Activated T-helper 17 cell treated with anti-CD3 and anti-CD28 coated beads, Interleukin-2, amount 50 U/mL, for 72 hours (primary cell): Measurements from ENCODE around the gene LRRC1. TPM values are rescaled to one million over a fixed set of nuclear protein-coding genes. Genes with fewer than 3 reads are reported as not detected.
"Not testable (repeated sequence)": the region's sequence is repeated elsewhere in the genome, so short reads cannot be mapped to it uniquely, and the experiment has no call there.

Experiments
- ATAC-seq: fragments of 150-1000 bp; cut with Tn5 transposase; replicated peaks from 2 replicates; pipeline ENCODE4 v1.10.0; 2021; ENCODE audit warnings: mild to moderate bottlenecking, moderate library complexity
- H3K27ac Mint-ChIP-seq: one replicate; pipeline ENCODE4 v1.8.0; 2022; ENCODE audit warnings: mixed read lengths
- H3K27me3 Mint-ChIP-seq: one replicate; pipeline ENCODE4 v1.8.0; 2022; ENCODE audit warnings: mixed read lengths
- H3K36me3 Mint-ChIP-seq: one replicate; pipeline ENCODE4 v1.8.0; 2022; ENCODE audit warnings: low read depth, mild to moderate bottlenecking, mixed read lengths
- H3K4me1 Mint-ChIP-seq: one replicate; pipeline ENCODE4 v1.8.0; 2022; ENCODE audit warnings: mixed read lengths
- H3K4me3 Mint-ChIP-seq: one replicate; pipeline ENCODE4 v1.8.0; 2022; ENCODE audit warnings: mild to moderate bottlenecking, mixed read lengths
- H3K9me3 Mint-ChIP-seq: one replicate; pipeline ENCODE4 v1.8.0; 2022; ENCODE audit warnings: mixed read lengths
- total RNA-seq, 2 donors: library from RNA; stranded (reverse); gene quantifications; one replicate each; pipeline ENCODE4 v1.2.3, GENCODE V29; 2022

Gene LRRC1
- total RNA-seq, 2 donors from 2014 or later, result 1.7 to 2.2 TPM

DNA sequence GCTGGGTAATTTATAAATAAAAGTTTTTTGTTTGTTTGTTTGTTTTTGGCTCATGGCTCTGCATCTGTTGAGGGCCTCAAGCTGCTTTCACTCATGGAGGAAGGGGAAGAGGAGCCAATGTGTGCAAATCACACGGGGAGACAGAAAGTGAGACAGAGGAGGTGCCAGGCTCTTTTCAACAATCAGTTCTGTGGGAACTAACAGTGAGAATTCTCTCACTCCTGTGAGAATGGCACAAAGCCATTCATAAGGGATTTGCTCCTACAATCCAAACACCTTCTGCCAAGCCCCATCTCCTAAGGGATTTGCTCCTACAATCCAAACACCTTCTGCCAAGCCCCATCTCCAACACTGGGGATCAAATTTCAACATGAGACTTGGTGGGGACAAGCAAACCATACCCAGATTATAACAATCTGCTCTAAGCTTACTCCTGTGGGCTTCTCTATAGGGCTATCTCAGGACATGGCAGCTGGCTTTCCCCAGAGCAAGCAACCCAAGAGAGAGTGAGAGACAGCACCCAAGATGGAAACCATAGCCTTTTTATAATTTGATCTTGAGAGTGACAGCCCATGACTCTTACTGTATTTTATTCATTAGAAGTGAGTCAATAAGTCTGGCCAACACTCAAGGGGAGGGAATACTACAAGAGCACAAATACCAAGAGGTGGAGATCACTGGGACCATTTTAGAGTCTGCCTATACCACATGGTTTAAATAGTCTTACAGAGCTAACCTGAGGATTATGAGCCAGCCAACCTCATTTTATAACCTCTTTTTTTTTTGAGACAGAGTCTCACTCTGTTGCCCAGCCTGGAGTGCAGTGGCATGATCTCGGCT is 22.8 kb upstream of the LRRC1 start:
- Mint-ChIP-seq H3K36me3 (no peaks in the 10 kb centered on the region), H3K27me3 (peaks cover 10% of the 10 kb centered on the region), H3K27ac (no peak overlapping the region), H3K4me3 (no peak overlapping the region), H3K9me3 (peaks cover 1% of the 10 kb centered on the region), H3K4me1 (no peaks in the 10 kb centered on the region)
- ATAC-seq, result no peak

DNA sequence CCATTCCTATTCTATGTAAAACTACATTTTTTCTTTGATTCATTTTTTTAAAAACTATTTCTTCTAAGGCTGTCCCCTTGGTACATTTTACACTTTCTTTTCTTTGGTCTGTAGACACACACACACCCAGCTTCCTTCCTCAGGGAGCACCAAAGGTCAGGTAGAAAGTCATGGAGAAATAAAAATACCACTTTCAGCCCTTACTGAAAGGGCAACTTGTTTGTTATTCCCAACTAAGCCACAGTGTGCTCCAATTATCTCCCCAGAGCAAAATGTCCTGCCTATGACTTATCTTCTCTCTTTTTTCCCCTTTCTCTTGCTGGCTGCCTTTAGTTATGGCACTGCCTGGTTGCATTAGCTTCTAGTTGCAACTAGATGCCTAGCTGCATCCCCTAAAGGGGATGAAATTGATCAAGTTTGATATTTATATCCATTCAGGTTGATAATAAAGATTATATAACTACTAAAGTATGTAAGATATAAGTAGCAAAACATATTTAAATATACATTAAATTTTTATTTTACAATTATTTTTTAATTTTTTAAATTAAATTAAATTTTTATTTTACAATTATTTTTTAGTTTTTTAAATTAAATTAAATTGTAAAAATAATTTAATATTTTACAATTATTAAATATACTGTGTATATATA is 21.6 kb upstream of the LRRC1 start:
- no peak overlapping the region for H3K27ac Mint-ChIP-seq
- H3K9me3 Mint-ChIP-seq, result no peaks in the 10 kb centered on the region
- H3K36me3 Mint-ChIP-seq, result no peaks in the 10 kb centered on the region
- H3K4me3 Mint-ChIP-seq, result no peak overlapping the region
- no peaks in the 10 kb centered on the region for H3K4me1 Mint-ChIP-seq
- peaks cover 7% of the 10 kb centered on the region for H3K27me3 Mint-ChIP-seq
- no peak for ATAC-seq

DNA sequence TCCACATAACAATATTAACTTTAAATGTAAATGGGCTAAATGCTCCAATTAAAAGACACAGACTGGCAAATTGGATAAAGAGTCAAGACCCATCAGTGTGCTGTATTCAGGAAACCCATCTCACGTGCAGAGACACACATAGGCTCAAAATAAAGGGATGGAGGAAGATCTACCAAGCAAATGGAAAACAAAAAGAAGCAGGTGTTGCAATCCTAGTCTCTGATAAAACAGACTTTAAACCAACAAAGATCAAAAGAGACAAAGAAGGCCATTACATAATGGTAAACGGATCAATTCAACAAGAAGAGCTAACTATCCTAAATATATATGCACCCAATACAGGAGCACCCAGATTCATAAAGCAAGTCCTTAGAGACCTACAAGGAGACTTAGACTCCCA is 18.7 kb upstream of the LRRC1 start:
- not testable (repeated sequence) for H3K27me3 Mint-ChIP-seq, H3K36me3 Mint-ChIP-seq, ATAC-seq, H3K4me1 Mint-ChIP-seq, H3K9me3 Mint-ChIP-seq, H3K4me3 Mint-ChIP-seq, H3K27ac Mint-ChIP-seq

DNA sequence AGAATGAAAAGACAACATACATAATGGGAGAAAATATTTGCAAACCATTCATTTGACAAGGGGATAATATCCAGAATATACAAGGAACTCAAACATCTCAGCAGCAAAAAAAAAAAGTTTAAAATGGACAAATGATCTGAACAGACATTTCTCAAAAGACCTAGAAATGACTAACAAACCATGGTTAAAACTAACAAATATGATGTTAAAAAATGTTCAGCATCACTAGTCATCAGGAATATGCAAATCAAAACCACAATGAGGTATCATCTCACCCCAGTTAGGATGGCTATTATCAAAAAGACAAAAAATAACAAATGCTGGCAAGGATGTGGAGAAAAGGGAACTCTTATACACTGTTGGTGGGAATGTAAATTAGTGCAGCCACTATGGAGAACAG is 9.8 kb upstream of the LRRC1 start:
- H3K9me3 Mint-ChIP-seq, H3K4me1 Mint-ChIP-seq, H3K27ac Mint-ChIP-seq, H3K4me3 Mint-ChIP-seq, H3K36me3 Mint-ChIP-seq, ATAC-seq: not testable (repeated sequence)
- peaks cover 13% of the 10 kb centered on the region for H3K27me3 Mint-ChIP-seq

DNA sequence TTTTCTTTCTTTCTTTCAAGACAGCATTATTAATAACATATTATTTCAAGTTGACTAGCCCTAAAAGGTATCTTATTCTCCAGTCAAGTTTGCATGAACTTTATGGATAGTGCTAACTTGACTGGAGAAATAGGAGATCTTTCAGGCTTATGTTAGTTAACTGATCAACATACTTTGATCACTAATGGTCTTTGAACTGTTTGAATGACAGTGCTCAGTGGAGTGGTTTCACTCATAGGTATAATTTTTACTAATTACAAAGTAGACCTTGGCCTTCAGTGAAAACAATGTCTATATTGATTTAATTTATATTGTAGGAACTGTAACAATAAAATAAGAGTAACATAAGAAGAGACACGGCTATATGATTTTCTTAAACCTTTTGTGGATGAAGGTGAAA is 8.0 kb upstream of the LRRC1 start:
- peaks cover 4% of the 10 kb centered on the region for H3K9me3 Mint-ChIP-seq
- no peak for ATAC-seq
- H3K4me1 Mint-ChIP-seq, result no peaks in the 10 kb centered on the region
- no peak overlapping the region for H3K27ac Mint-ChIP-seq
- no peak overlapping the region for H3K4me3 Mint-ChIP-seq
- peaks cover 12% of the 10 kb centered on the region for H3K27me3 Mint-ChIP-seq
- H3K36me3 Mint-ChIP-seq, result no peaks in the 10 kb centered on the region

DNA sequence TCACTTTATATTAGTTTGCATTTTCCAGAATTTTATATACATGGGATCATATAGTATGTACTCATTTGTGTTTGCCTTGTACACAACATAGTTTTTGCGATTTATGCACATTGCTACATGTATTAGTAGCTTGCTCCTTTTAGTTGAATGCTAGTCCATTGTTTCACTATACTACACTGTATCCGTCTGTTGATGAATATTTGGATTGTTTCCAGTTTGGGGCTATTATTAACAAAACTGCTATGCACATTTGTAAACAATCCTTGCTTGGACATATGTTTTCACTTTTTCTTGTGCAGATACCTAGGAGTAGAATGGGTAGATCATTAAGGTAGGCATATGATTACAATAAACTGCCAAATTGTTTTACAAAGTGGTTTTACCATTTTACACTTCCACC is 3.9 kb upstream of the LRRC1 start:
- no peak for ATAC-seq
- peaks cover 4% of the 10 kb centered on the region for H3K9me3 Mint-ChIP-seq

DNA sequence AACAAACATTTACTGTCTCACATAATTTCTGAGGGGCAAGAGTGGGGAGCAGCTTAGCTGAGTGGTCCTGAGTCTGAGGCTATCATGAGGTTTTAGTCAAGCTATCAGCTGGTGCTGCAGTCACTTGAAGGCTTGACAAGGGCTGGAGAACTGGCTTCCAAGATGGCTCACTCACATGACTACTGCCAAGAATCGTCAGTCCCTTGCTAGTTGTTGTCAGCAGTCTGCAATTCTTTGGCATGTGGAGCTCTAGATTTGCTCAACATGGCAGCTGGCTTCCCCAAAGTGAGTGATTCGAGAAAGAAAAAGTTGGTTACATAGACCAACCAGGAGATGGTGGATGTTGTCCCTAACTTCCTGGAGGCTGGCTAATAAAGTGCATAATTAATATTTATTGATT is 2.8 kb upstream of the LRRC1 start:
- H3K36me3 Mint-ChIP-seq, result no peaks in the 10 kb centered on the region
- no peak for ATAC-seq
- peaks cover 4% of the 10 kb centered on the region for H3K9me3 Mint-ChIP-seq
- no peak overlapping the region for H3K27ac Mint-ChIP-seq
- peaks cover 12% of the 10 kb centered on the region for H3K4me1 Mint-ChIP-seq
- peaks cover 13% of the 10 kb centered on the region for H3K27me3 Mint-ChIP-seq
- no peak overlapping the region for H3K4me3 Mint-ChIP-seq

More for the DNA sequence above, 3.9 kb upstream of the LRRC1 start:
- Mint-ChIP-seq H3K27ac (no peak overlapping the region), H3K36me3 (no peaks in the 10 kb centered on the region), H3K27me3 (peaks cover 13% of the 10 kb centered on the region), H3K4me3 (no peak overlapping the region), H3K4me1 (peaks cover 8% of the 10 kb centered on the region)

DNA sequence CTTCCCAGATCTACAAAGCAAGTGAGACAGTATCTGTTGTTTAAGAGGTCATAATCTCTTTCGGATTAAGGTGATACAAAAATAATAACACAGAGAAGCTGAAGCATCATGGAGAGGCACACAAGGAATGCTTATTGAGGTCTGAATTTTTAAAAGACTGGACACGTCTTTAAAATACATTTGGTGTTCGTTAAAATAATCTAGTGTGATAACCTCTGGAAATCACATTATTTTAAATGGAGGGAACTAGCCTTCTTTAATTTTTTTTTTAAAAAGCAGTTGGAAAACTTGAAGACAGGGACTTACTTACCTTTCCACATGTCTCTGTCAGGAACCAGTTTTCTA is 1.9 kb upstream of the LRRC1 start:
- peaks cover 12% of the 10 kb centered on the region for H3K4me1 Mint-ChIP-seq
- peaks cover 10% of the 10 kb centered on the region for H3K27me3 Mint-ChIP-seq
- peaks cover 4% of the 10 kb centered on the region for H3K9me3 Mint-ChIP-seq
- H3K36me3 Mint-ChIP-seq, result no peaks in the 10 kb centered on the region
- H3K4me3 Mint-ChIP-seq, result peak overlapping the region; percentile 90
- no peak overlapping the region for H3K27ac Mint-ChIP-seq
- ATAC-seq, result no peak

DNA sequence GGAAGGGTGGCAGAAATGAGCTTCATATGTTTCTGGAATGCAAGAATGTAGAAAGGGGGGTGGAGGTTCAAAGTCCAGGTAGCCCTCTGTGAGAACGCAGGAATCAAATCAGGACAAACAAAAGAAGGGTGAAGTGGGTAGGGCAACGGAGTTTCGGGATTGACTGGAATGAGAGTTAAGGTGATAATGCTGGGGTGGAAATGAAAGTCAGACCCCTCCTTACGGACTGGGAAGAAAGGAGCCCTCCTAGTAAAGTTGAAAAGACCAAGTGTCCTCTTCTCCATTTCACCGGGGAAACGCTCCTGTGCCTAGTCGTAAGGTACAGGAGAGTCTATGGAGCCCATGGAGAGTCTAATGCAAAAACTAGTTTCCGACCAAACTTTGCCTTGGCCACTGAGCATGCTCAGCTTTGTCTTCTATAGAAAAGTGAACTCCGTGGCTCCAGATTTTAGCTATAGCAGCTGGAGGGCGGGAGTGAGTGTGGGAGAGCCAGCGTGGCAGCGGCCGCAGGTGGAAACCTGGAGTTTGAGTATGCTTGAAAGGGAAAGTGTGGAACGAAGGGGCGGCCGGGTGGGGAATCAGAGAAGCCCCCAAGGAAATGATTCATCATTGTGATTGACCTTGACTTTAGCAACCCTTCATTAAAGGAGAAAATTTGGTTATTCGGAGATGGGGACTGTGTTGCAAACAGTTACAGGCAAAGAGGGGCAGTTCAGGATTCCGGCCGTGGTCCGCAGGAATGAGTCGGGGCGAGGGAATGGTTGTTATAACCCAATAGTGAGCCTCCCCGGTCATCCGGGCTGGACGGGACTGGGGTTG is 1.3 kb upstream of the LRRC1 start:
- ATAC-seq, result no peak
- Mint-ChIP-seq H3K9me3 (peaks cover 4% of the 10 kb centered on the region), H3K4me3 (peak overlapping the region; percentile 90), H3K27ac (peak overlapping the region; percentile 74), H3K27me3 (peaks cover 8% of the 10 kb centered on the region), H3K36me3 (no peaks in the 10 kb centered on the region), H3K4me1 (peaks cover 12% of the 10 kb centered on the region)

DNA sequence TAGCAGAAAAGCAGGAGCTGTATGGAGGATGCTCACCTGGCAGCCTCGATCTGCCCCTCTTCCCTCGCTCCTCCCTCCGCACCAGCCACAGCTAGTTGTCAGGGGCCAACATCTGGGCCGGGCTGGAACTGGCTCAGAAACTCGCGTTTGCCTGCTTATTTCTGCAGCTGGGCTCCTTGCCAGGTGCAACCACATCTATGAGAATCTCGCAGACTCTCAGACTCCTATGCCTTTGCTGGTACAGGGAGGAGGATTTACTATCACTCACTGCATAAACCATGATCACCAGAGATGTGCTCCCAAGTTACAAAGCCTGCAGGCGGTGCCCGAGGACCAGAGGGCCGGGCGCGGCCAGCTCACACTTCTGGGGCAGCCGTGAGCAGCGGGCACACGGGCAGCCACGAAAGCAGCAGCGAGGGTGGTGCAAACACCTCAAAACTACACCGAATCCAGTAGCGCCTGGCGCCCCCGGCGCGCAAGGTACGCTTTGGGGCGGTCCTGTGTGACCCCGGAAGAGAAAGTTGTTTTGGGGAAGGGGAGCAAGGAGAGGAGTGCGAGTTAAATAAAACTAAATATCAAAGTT is 577 bp upstream of the LRRC1 start:
- peak; percentile 77 for ATAC-seq
- H3K27me3 Mint-ChIP-seq, result peaks cover 3% of the 10 kb centered on the region
- H3K9me3 Mint-ChIP-seq, result no peaks in the 10 kb centered on the region
- no peaks in the 10 kb centered on the region for H3K36me3 Mint-ChIP-seq
- H3K4me1 Mint-ChIP-seq, result peaks cover 12% of the 10 kb centered on the region
- peak overlapping the region; percentile 90 for H3K4me3 Mint-ChIP-seq
- H3K27ac Mint-ChIP-seq, result peak overlapping the region; percentile 74

DNA sequence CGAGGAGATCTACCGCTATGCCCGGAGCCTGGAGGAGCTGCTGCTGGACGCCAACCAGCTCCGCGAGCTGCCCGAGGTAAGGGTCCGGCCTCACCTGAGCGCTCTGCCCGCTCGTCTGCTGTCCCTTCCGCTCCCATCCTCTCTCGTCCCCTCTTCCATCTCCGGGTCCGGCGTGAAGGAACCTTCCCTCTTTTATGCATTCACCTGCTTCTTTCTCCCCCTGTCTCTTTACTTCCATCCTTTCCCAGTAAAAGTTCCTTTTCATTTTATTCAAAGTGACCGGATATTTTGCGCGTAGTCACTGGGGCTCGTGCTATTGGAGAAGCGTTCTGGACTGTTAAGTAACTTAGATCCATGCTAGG is 516 bp downstream of the LRRC1 start:
- Mint-ChIP-seq H3K4me1 (peaks cover 12% of the 10 kb centered on the region), H3K36me3 (no peaks in the 10 kb centered on the region), H3K9me3 (no peaks in the 10 kb centered on the region), H3K27ac (peak overlapping the region; percentile 60), H3K4me3 (peak overlapping the region; percentile 90), H3K27me3 (peaks cover 3% of the 10 kb centered on the region)
- peak; percentile 26 for ATAC-seq

DNA sequence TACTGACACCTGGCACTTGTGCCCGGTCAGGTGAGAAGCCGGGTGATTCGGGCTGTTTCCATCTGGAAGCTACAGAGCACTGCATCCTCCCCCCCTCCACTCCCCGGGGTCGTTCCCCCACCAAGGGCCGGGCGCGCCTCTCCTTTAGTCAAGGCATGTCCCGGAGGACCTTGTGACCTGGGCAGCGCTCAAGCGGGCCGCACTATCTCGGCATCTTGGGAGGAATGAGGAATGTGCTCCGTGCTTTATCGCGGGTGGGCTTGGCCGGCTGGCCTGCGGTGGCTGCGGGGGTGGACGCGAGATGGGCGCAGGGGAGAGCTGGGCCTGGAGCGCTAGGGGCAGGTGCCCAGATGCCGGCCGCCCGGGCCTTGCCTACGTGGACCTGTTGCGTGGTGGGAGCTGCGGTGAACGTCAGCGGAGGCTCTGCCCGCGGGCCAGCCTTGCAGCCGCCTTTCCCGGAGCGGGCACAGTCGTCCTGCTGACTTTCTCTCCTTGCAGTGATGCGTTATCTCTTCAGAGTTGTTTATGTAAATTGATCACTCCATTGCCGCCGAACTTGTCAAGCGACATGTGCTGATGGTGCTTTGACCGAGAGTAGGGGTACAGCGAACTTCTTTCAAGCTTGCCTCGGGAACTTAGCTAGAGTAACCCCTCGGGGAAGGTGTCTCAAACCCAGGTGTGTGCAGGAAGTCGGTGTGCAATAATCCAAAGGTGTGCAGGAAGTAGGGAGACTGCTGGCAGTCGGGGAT is 1.1 kb downstream of the LRRC1 start:
- Mint-ChIP-seq H3K4me1 (peaks cover 12% of the 10 kb centered on the region), H3K9me3 (no peaks in the 10 kb centered on the region), H3K27ac (peak overlapping the region; percentile 60), H3K27me3 (peaks cover 3% of the 10 kb centered on the region), H3K4me3 (peak overlapping the region; percentile 90), H3K36me3 (no peaks in the 10 kb centered on the region)
- no peak for ATAC-seq

DNA sequence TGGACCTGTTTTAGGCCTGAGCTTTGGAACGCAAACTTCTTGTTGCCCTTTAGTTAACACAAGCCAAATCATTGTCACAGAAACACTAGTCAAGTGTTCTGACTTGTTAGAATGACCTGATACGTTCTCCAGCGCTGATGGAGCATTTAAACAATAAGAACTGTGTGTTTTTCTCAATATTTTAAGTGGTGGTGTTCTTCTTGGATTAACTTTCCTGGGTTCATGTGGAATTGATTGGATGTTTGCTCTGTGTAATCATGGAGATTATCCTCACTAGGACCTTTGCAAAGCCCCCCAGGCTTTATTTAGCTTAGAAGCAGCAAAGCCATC is 1.6 kb downstream of the LRRC1 start:
- ATAC-seq, result no peak
- Mint-ChIP-seq H3K27me3 (peaks cover 3% of the 10 kb centered on the region), H3K4me1 (peaks cover 12% of the 10 kb centered on the region), H3K9me3 (no peaks in the 10 kb centered on the region), H3K4me3 (peak overlapping the region; percentile 90), H3K27ac (no peak overlapping the region), H3K36me3 (no peaks in the 10 kb centered on the region)

DNA sequence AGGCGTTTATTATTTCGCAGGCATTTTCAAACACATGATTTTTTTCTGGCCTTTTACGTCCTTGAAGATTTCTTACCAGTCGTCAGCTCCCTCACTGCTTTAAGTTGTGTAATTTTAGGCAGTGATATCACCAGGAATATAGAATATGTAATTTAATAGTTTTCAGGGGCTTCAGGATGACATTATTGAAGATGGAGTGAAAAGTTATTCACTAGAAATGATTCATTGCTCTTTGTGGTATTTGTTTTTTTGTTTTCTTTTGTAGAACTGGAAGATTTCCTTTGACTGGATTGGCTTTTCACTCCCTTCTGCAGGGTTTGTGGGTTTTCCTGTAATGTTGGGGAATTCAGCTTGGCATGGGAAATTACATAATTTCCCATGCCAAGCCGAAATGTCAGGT is 2.0 kb downstream of the LRRC1 start:
- Mint-ChIP-seq H3K4me3 (peak overlapping the region; percentile 90), H3K4me1 (peaks cover 12% of the 10 kb centered on the region), H3K27me3 (peaks cover 1% of the 10 kb centered on the region), H3K36me3 (no peaks in the 10 kb centered on the region), H3K27ac (no peak overlapping the region), H3K9me3 (no peaks in the 10 kb centered on the region)
- ATAC-seq, result no peak
